Epithelial cell of proximal tubule (primary cell): ENCODE measurements around the gene CEP70. TPM values are rescaled to one million over a fixed set of nuclear protein-coding genes. Genes with fewer than 3 reads are reported as not detected.

Experiments used
- DNase-seq: peaks from one replicate; pipeline ENCODE4 v3.0.0-alpha.2; 2011; ENCODE audit warnings: low read depth
- H3K4me3 ChIP-seq: 2 replicates; pipeline ENCODE4 v1.5.1; 2011; ENCODE audit warnings: low read depth, mild to moderate bottlenecking, low read length
- total RNA-seq: library from RNA; depleted of rRNA; stranded (reverse); fragments of >200 nt; gene quantifications from 2 replicates; pipeline ENCODE4 v1.2.3, GENCODE V29; 2015
- TF ChIP-seq, protein P1 (sequence below): conservative IDR thresholded peaks from 2 replicates; pipeline ENCODE4 v1.5.1; 2012; ENCODE audit warnings: low read depth, mild to moderate bottlenecking, low read length

The CEP70 gene
- total RNA-seq, 1 donor from 2014 or later, result 21.0 TPM

DNA sequence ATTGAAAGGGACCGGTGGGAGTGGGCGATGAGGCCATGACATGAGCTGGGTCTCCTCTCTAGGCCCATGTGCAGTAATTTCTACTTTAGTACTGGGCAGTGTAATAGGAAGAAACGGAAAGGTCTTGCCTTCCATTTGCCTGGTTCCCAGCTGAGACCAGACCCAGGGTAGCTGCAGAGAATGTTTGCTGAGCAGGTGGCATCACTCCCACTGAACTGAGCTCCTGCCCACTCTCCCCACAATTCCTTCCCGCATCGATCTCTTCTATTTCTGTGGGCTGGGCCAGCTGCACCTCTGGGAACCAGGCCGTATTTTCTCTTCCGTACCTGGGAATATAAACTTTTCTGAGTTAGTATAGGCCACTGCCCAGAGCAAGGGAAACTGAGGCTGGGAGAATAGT lies 143.9 kb downstream of the CEP70 start:
- no peak for DNase-seq
- H3K4me3 ChIP-seq, result no peak overlapping the region
- TF ChIP-seq, protein P1, sequence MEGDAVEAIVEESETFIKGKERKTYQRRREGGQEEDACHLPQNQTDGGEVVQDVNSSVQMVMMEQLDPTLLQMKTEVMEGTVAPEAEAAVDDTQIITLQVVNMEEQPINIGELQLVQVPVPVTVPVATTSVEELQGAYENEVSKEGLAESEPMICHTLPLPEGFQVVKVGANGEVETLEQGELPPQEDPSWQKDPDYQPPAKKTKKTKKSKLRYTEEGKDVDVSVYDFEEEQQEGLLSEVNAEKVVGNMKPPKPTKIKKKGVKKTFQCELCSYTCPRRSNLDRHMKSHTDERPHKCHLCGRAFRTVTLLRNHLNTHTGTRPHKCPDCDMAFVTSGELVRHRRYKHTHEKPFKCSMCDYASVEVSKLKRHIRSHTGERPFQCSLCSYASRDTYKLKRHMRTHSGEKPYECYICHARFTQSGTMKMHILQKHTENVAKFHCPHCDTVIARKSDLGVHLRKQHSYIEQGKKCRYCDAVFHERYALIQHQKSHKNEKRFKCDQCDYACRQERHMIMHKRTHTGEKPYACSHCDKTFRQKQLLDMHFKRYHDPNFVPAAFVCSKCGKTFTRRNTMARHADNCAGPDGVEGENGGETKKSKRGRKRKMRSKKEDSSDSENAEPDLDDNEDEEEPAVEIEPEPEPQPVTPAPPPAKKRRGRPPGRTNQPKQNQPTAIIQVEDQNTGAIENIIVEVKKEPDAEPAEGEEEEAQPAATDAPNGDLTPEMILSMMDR, result no peak

DNA sequence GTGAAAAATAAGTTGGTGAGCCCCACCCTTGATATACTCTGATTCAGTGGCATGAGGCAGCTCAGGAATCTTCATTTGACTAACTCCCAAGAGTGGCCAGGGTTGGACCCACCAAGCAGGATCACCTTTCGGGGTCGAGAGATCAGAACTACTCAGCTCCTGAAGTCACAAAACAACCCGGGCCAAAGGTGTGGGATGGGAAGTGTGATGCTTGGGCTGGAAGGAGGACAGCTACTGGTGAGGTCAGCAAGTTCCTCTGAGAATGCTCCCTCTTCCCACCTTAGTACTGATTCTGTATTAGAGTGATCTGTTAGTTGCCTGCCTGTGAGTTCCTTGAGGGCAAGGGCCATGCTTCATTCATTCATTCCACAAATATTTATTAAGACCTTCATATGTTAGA lies 144.6 kb downstream of the CEP70 start:
- H3K4me3 ChIP-seq, result no peak overlapping the region
- TF ChIP-seq, protein P1, result no peak
- DNase-seq, result no peak

DNA sequence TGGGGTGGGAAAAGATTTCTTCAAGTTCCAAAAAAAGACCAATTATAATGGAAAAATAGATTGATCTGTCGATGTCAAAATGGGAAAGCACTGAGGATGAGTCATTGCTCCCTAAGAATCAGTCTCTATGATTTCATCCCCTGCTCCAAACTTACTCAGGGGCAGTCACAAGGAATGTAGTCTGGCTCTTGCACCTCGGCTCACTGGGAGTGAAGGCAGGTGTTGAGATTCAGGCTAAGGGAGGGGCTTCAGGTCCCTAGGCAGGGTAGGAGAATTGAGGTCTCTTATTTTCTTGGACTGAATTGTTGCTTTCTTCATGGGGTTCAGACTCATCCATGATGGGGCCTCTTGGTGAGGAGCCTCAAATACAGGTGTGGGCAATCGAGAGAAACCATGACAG lies 145.4 kb downstream of the CEP70 start:
- DNase-seq, result no peak
- TF ChIP-seq, protein P1, result no peak
- H3K4me3 ChIP-seq, result no peak overlapping the region

DNA sequence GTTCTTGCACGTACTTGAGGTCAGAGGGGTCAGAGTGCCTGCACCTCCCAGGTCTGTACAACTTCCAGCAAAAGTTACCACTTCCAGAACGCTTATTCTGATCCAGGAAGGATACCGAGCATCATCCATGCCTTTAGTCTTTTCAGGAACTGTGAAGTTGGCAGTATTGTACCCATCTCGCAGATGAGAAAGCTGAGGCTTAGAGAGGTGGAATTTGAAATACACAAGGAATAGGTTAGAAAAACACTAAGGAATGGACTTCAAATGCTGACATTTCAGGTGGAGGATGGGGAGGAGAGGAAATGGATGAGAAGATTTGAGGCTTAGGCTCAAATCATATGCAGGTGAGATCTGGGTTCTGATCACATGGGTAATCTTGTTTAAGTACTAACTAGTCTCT lies 148.4 kb downstream of the CEP70 start:
- no peak for DNase-seq
- TF ChIP-seq, protein P1, result no peak
- no peak overlapping the region for H3K4me3 ChIP-seq

DNA sequence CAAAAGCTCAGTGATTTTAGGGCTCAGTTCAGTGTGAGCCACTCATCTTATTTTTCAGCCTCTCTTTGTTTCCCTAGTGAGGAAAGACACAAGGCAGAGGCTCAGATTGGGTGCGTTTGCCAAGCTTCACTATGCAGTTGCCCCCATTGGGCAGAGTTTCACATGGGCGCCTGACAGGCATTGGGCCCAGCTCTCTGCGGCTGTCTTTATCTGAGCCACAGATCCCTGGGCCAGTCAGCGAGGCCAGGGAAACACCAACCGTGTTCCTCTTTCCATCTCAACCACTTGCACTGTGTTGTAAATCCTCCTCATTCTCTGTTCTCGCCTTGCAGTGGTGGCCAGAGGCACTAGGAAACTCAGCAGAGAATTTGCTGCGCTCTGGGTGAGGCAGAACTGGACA lies 148.8 kb downstream of the CEP70 start:
- no peak for DNase-seq
- no peak overlapping the region for H3K4me3 ChIP-seq
- TF ChIP-seq, protein P1, result no peak

Other genes with a start within 250 kb of the CEP70 start
- gene MRAS, start 245.7 kb downstream of the CEP70 start, total RNA-seq, result 12.7 and 17.2 TPM in 2 replicates
- gene ESYT3, start 159.6 kb downstream of the CEP70 start, total RNA-seq, result 0.87 and 2.2 TPM in 2 replicates
- 16.1 and 20.3 TPM in 2 replicates for gene FAIM, start 14.5 kb upstream of the CEP70 start, total RNA-seq
- gene PIK3CB, start 240.7 kb upstream of the CEP70 start, total RNA-seq, result 8.8 and 9.1 TPM in 2 replicates